A673 (cell line): ENCODE data around the gene CUX1.
"Not testable (repeated sequence)": the region's sequence is repeated elsewhere in the genome, so short reads cannot be mapped to it uniquely, and the experiment has no call there.

Experiments
- CTCF ChIP-seq: fragments of 300-800, 200-600 bp; sonication (generic); conservative IDR thresholded peaks from 2 replicates; pipeline ENCODE4 v1.5.1; 2017; ENCODE audit warnings: low read depth, mild to moderate bottlenecking, antibody characterized with exemption, low read length, moderate library complexity, mixed read lengths
- EZH2 ChIP-seq: fragments of 200-600 bp; sonication (generic); IDR thresholded peaks from 2 replicates; pipeline ENCODE4 v1.6.1; 2017; ENCODE audit warnings: borderline replicate concordance, low read depth, mild to moderate bottlenecking, mixed read lengths, antibody characterized with exemption, low read length; ENCODE audit not compliant: poor library complexity, severe bottlenecking

GRCh38 chr7:101887352-101887751 lies 69.9 kb downstream of the CUX1 start:
- not testable (repeated sequence) for TF ChIP-seq EZH2, CTCF
